Measurements from ENCODE around the gene TFDP2.
"Not testable (repeated sequence)": the region's sequence is repeated elsewhere in the genome, so short reads cannot be mapped to it uniquely, and the experiment has no call there.

Gene TFDP2

DNA sequence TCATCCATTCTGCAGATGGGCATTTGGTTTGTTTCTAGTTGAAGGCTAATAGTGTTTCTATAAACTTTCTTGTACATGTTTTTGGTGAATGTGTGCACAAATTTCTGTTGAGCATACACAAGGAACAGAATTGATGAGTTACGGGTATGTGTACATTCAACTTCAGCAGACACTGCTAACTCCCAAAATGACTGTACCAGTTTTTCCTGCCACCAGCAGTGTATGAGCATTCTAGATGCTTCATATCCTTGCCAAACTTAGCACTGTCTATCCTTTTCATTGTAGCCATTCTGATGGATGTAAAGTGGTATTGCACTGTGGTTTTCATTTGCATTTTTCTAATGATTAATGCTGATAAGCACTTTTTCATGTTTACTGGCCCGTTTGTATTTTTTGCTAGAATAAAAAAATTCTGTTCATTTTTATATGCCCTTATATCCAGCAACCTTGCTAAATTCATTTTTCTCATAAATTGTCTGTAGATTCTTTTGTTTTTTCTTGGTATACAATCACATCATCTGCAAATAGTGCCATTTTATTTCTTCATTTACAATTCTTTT, 162.7 kb downstream of the TFDP2 start:
- no peak overlapping the region for H3K4me3 ChIP-seq (ENCODE audit: low read length)
- no peak for DNase-seq (ENCODE audit: low read depth)
- TF ChIP-seq, protein P1, sequence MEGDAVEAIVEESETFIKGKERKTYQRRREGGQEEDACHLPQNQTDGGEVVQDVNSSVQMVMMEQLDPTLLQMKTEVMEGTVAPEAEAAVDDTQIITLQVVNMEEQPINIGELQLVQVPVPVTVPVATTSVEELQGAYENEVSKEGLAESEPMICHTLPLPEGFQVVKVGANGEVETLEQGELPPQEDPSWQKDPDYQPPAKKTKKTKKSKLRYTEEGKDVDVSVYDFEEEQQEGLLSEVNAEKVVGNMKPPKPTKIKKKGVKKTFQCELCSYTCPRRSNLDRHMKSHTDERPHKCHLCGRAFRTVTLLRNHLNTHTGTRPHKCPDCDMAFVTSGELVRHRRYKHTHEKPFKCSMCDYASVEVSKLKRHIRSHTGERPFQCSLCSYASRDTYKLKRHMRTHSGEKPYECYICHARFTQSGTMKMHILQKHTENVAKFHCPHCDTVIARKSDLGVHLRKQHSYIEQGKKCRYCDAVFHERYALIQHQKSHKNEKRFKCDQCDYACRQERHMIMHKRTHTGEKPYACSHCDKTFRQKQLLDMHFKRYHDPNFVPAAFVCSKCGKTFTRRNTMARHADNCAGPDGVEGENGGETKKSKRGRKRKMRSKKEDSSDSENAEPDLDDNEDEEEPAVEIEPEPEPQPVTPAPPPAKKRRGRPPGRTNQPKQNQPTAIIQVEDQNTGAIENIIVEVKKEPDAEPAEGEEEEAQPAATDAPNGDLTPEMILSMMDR (conservative IDR thresholded peaks at IDR 0.05; ENCODE audit: low read depth, low read length), result no peak

DNA sequence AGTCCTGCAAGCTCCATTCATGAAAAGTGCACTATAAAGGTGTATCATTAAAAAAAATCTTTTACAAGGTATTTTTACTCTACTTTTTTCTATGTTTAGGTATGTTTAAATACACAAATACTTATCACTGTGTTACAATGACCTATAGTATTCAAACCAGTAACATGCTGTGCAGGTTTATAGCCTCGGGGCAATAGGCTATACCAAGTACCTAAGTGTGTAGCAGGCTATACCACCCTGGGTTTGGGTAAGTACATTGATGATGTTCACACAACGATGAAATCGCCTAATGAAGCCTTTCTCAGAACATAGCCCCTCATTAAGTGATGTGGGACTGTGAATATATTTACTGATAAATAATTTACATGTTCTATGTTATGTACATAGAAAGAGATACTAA, 168.3 kb downstream of the TFDP2 start:
- TF ChIP-seq, protein P1 (conservative IDR thresholded peaks at IDR 0.05; ENCODE audit: low read depth, low read length), result no peak
- no peak overlapping the region for H3K4me3 ChIP-seq (ENCODE audit: low read length)
- DNase-seq (ENCODE audit: low read depth), result no peak

DNA sequence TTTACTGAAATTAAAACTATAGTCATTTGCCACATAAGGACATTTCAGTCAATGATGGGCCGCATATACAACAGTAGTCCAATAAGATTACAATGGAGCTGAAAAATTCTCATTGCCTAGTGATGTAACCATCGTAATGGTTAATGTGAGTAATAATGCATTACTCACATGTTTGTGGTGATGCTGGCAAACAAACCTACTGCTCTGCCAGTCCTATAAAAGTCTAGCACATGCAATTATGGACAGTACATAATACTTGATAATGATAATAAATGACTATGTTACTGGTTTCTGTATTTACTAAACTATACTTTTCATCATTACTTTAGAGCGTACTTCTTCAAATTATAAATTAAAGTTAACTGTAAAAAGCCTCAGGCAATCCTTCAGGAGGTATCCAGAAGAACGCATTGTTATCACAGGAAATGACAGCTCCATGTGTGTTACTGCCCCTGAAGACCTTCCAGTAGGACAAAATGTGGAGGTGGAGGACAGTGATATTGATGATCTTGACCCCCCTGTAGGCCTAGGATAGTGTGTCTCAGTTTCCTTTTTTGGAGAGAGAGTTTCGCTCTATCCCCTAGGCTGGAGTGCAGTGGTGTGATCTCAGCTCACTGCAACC, 170.2 kb downstream of the TFDP2 start:
- H3K4me3 ChIP-seq (ENCODE audit: low read length), result no peak overlapping the region
- DNase-seq (ENCODE audit: low read depth), result peak; percentile 4
- TF ChIP-seq, protein P1 (conservative IDR thresholded peaks at IDR 0.05; ENCODE audit: low read depth, low read length), result no peak

DNA sequence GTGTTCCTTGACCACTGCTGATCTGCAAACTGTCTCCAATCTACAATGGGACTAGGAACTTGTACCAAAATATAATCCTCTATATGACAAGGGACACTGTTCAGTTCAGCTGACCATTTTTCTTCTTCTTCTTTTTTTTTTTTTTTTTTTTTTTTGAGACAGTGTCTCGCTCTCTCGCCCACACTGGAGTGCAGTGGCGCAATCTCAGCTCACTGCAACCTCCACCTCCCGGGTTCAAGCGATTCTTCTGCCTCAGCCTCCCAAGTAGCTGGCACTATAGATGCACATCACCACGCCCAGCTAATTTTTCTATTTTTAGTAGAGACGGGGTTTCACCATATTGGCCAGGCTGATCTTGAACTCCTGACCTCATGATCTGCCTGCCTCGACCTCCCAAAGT, 174.6 kb downstream of the TFDP2 start:
- DNase-seq (ENCODE audit: low read depth); H3K4me3 ChIP-seq (ENCODE audit: low read length): not testable (repeated sequence)

DNA sequence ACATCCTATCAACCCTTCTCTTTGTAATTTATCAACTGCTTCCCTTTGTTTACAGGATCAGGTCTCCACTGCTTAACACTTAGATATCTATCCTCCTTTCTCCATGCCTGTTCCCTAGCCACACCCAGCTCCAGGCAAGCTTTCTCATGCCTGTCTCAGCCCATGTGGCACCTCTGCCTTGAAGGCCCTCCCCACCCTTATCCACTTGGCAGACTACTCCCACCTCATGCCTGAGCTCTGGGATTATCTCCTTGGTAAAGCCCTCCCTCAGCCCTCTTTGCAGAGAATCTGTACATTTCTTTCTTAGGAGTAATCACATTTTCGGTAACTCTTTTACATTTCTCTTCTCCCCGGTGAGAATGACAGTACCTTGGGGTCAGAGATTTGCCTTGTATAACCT, 176.9 kb downstream of the TFDP2 start:
- DNase-seq (ENCODE audit: low read depth), result peak; percentile 63
- TF ChIP-seq, protein P1 (conservative IDR thresholded peaks at IDR 0.05; ENCODE audit: low read depth, low read length), result no peak
- no peak overlapping the region for H3K4me3 ChIP-seq (ENCODE audit: low read length)

DNA sequence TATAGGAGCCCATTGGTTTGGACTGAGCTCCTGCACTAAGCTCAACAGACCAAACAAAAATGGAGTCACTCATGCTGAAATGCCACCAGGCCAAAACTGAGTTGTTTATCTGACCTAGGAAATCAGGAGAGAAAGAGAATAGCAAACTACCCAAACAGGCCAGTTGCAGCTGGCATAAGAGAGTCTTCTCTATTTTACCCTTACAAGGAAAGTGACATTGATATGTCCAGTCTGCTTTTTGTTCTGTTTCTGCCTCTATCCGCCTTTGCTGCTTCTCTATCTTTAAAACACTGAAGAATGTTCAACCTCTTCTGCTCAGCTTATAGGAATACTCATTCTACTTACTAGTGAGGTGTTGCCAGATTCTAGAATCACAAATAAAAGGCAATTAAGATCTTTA, 177.8 kb downstream of the TFDP2 start:
- no peak overlapping the region for H3K4me3 ChIP-seq (ENCODE audit: low read length)
- TF ChIP-seq, protein P1 (conservative IDR thresholded peaks at IDR 0.05; ENCODE audit: low read depth, low read length), result no peak
- DNase-seq (ENCODE audit: low read depth), result no peak

DNA sequence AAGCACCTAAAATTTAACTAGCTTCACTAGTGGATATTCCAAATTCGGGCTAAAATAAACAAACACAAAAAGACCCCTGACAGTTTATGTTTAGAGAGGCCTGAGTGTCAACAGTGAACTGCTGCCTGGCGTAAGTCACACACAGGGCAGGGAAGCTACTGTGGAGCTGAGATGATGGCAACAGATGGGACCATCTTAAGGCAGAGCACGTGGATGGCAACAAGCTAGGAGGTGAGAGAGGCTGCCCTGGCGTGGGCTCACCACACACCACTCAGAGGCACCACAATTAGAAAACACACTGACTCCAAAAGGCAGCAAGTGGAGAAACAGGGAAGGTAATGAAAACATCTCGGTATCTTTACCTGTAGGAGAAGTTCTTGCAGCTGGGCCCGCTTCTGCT, 179.6 kb downstream of the TFDP2 start:
- no peak overlapping the region for H3K4me3 ChIP-seq (ENCODE audit: low read length)
- no peak for DNase-seq (ENCODE audit: low read depth)
- TF ChIP-seq, protein P1 (conservative IDR thresholded peaks at IDR 0.05; ENCODE audit: low read depth, low read length), result no peak

Data from retinal pigment epithelial cell (primary cell).